ENCODE results near the gene IVNS1ABP. TPM values are rescaled to one million over a fixed set of nuclear protein-coding genes. Genes with fewer than 3 reads are reported as not detected.

IVNS1ABP gene
- total and polyA plus RNA-seq, 2 experiments from 2014 or later = 73.5 to 162 TPM

DNA sequence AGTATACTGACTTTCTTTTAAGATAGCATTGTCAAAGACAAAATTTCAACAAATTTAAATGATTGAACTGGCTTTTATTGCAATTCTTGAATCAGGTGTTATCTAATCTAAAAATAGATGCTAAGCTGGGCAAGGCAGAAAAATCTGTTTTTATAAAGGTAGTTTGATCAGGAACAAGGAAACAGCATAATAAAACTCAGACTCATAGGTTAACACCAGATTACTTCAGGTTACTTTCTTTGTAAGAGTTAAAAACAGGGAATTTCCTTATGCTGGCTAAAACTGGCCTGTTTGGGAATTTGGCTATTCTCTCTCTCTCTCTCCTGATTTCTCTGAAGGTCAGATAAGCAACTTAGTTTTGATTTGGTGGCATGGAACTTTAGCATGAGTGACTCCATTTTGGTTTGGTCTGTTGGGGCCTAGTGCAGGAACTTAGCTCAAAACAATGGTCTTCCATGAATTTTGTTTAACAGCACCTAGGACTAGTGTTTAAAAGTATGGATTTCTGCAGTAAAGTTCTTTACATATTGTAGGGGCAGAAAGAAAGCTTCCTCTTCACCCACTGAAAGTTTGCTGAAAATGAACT, 24.2 kb upstream of the IVNS1ABP start (continued):
- TF ChIP-seq, protein P1, sequence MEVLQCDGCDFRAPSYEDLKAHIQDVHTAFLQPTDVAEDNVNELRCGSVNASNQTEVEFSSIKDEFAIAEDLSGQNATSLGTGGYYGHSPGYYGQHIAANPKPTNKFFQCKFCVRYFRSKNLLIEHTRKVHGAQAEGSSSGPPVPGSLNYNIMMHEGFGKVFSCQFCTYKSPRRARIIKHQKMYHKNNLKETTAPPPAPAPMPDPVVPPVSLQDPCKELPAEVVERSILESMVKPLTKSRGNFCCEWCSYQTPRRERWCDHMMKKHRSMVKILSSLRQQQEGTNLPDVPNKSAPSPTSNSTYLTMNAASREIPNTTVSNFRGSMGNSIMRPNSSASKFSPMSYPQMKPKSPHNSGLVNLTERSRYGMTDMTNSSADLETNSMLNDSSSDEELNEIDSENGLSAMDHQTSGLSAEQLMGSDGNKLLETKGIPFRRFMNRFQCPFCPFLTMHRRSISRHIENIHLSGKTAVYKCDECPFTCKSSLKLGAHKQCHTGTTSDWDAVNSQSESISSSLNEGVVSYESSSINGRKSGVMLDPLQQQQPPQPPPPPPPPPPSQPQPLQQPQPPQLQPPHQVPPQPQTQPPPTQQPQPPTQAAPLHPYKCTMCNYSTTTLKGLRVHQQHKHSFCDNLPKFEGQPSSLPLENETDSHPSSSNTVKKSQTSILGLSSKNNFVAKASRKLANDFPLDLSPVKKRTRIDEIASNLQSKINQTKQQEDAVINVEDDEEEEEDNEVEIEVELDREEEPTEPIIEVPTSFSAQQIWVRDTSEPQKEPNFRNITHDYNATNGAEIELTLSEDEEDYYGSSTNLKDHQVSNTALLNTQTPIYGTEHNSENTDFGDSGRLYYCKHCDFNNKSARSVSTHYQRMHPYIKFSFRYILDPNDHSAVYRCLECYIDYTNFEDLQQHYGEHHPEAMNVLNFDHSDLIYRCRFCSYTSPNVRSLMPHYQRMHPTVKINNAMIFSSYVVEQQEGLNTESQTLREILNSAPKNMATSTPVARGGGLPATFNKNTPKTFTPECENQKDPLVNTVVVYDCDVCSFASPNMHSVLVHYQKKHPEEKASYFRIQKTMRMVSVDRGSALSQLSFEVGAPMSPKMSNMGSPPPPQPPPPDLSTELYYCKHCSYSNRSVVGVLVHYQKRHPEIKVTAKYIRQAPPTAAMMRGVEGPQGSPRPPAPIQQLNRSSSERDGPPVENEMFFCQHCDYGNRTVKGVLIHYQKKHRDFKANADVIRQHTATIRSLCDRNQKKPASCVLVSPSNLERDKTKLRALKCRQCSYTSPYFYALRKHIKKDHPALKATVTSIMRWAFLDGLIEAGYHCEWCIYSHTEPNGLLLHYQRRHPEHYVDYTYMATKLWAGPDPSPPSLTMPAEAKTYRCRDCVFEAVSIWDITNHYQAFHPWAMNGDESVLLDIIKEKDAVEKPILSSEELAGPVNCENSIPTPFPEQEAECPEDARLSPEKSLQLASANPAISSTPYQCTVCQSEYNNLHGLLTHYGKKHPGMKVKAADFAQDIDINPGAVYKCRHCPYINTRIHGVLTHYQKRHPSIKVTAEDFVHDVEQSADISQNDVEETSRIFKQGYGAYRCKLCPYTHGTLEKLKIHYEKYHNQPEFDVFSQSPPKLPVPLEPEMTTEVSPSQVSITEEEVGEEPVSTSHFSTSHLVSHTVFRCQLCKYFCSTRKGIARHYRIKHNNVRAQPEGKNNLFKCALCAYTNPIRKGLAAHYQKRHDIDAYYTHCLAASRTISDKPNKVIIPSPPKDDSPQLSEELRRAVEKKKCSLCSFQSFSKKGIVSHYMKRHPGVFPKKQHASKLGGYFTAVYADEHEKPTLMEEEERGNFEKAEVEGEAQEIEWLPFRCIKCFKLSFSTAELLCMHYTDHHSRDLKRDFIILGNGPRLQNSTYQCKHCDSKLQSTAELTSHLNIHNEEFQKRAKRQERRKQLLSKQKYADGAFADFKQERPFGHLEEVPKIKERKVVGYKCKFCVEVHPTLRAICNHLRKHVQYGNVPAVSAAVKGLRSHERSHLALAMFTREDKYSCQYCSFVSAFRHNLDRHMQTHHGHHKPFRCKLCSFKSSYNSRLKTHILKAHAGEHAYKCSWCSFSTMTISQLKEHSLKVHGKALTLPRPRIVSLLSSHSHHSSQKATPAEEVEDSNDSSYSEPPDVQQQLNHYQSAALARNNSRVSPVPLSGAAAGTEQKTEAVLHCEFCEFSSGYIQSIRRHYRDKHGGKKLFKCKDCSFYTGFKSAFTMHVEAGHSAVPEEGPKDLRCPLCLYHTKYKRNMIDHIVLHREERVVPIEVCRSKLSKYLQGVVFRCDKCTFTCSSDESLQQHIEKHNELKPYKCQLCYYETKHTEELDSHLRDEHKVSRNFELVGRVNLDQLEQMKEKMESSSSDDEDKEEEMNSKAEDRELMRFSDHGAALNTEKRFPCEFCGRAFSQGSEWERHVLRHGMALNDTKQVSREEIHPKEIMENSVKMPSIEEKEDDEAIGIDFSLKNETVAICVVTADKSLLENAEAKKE (CRISPR knock-in tag; IDR thresholded peaks at IDR 0.05) = no peak
- TF ChIP-seq, protein P2, sequence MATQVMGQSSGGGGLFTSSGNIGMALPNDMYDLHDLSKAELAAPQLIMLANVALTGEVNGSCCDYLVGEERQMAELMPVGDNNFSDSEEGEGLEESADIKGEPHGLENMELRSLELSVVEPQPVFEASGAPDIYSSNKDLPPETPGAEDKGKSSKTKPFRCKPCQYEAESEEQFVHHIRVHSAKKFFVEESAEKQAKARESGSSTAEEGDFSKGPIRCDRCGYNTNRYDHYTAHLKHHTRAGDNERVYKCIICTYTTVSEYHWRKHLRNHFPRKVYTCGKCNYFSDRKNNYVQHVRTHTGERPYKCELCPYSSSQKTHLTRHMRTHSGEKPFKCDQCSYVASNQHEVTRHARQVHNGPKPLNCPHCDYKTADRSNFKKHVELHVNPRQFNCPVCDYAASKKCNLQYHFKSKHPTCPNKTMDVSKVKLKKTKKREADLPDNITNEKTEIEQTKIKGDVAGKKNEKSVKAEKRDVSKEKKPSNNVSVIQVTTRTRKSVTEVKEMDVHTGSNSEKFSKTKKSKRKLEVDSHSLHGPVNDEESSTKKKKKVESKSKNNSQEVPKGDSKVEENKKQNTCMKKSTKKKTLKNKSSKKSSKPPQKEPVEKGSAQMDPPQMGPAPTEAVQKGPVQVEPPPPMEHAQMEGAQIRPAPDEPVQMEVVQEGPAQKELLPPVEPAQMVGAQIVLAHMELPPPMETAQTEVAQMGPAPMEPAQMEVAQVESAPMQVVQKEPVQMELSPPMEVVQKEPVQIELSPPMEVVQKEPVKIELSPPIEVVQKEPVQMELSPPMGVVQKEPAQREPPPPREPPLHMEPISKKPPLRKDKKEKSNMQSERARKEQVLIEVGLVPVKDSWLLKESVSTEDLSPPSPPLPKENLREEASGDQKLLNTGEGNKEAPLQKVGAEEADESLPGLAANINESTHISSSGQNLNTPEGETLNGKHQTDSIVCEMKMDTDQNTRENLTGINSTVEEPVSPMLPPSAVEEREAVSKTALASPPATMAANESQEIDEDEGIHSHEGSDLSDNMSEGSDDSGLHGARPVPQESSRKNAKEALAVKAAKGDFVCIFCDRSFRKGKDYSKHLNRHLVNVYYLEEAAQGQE (IDR thresholded peaks at IDR 0.05; ENCODE audit: unreplicated experiment) = no peak
- TF ChIP-seq EZH2 (IDR thresholded peaks at IDR 0.05; ENCODE audit: low read depth, unreplicated experiment) (no peak), JUNB (IDR thresholded peaks at IDR 0.05; ENCODE audit: unreplicated experiment) (no peak)
- TF ChIP-seq, protein P3, sequence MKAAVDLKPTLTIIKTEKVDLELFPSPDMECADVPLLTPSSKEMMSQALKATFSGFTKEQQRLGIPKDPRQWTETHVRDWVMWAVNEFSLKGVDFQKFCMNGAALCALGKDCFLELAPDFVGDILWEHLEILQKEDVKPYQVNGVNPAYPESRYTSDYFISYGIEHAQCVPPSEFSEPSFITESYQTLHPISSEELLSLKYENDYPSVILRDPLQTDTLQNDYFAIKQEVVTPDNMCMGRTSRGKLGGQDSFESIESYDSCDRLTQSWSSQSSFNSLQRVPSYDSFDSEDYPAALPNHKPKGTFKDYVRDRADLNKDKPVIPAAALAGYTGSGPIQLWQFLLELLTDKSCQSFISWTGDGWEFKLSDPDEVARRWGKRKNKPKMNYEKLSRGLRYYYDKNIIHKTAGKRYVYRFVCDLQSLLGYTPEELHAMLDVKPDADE (IDR thresholded peaks at IDR 0.05) = no peak
